ENCODE data around the gene NDNF.

The NDNF gene

GRCh38 chr4:121015421-121015820, 56.9 kb downstream of the NDNF start:
- no peak for DNase-seq (ENCODE audit: low read depth)

GRCh38 chr4:121014544-121014943, 57.8 kb downstream of the NDNF start:
- no peak for DNase-seq (ENCODE audit: low read depth)

GRCh38 chr4:121011780-121012340, 60.5 kb downstream of the NDNF start:
- no peak for DNase-seq (ENCODE audit: low read depth)

- no peak for DNase-seq (ENCODE audit: low read depth)
These were observed 61.2 kb downstream of the NDNF start for GRCh38 chr4:121011138-121011537.

- DNase-seq (ENCODE audit: low read depth): no peak
These were observed 62.5 kb downstream of the NDNF start for GRCh38 chr4:121009578-121010478.

GRCh38 chr4:121007660-121008059, 64.7 kb downstream of the NDNF start:
- no peak for DNase-seq (ENCODE audit: low read depth)

- no peak for DNase-seq (ENCODE audit: low read depth)
These were observed 68.5 kb downstream of the NDNF start for GRCh38 chr4:121003863-121004262.

GRCh38 chr4:120995266-120996010, 76.9 kb downstream of the NDNF start:
- DNase-seq (ENCODE audit: low read depth): no peak

GRCh38 chr4:120994521-120994920, 77.8 kb downstream of the NDNF start:
- DNase-seq (ENCODE audit: low read depth): no peak

- DNase-seq (ENCODE audit: low read depth): no peak
These were observed 80.5 kb downstream of the NDNF start for GRCh38 chr4:120991885-120992284.

GRCh38 chr4:120990246-120990645, 82.1 kb downstream of the NDNF start:
- DNase-seq (ENCODE audit: low read depth): no peak
